ENCODE data around the gene ERCC1. TPM values are rescaled to one million over a fixed set of nuclear protein-coding genes. Genes with fewer than 3 reads are reported as not detected.

Gene ERCC1
- total RNA-seq, 4 donors from 2014 or later = 57.7 to 111 (median 76.5) TPM

GRCh38 chr19:45470762-45471081, 47.0 kb upstream of the ERCC1 start:
- DNase-seq (ENCODE audit: low spot score in 2 of 2) = no peak
- TF ChIP-seq CTCF (IDR thresholded peaks at IDR 0.05) (no peak), POLR2A (IDR thresholded peaks at IDR 0.05) (no peak)
- intact Hi-C loops (cut with DNase I; ENCODE audit: low total_unique reads) = no loop called here
- no peak overlapping the region for H3K4me3 ChIP-seq (ENCODE audit: low read depth, poor library complexity, severe bottlenecking)
- WGBS, 2 donors = 92 to 95% methylated on average over 11 to 15 of the region's 15 CpGs

DNA sequence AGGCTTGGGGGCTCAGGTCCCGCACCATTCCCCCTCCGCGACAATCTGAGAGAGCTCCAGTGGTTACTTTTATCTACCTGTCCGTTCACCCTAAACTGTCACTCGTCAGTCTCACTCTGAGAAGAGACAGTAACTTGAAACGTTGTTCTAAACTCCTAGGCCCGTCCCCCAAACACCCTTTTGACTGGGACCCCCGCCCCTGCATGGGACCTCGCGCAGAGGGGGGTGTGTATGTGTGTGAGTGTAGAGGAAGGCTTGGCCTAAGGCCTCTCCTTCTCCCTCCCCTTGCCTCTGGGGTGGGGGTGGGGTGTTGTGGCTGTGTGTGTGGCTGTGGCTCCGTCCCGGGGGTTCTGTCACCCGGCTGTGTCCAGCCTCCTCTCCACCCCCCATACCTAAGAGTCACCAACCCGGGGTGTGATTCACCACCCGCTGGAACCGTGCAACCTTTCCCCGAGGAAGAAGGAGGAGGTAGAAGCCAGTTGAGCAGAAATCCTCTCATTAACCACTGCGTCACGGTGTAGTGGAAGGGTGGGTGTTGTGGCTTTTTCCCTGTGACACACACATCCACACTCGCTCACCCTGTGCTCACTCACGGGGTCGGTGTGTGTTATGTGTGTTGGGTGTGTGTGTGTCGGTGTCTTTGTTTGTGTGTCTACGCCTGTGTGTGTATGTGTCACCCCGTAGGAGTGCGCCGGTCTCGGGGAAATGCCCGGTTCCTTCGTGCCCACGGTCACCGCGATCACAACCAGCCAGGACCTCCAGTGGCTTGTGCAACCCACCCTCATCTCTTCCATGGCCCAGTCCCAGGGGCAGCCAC, 46.4 kb upstream of the ERCC1 start:
- no peak overlapping the region for H3K4me3 ChIP-seq (ENCODE audit: low read depth, poor library complexity, severe bottlenecking)
- intact Hi-C loops (cut with DNase I; ENCODE audit: low total_unique reads) = no loop called here
- no peak for TF ChIP-seq POLR2A (IDR thresholded peaks at IDR 0.05)
- no peak for DNase-seq (ENCODE audit: low spot score in 2 of 2)
- 32 to 33% methylated on average over 32 to 33 of the region's 33 CpGs for WGBS, 2 donors

DNA sequence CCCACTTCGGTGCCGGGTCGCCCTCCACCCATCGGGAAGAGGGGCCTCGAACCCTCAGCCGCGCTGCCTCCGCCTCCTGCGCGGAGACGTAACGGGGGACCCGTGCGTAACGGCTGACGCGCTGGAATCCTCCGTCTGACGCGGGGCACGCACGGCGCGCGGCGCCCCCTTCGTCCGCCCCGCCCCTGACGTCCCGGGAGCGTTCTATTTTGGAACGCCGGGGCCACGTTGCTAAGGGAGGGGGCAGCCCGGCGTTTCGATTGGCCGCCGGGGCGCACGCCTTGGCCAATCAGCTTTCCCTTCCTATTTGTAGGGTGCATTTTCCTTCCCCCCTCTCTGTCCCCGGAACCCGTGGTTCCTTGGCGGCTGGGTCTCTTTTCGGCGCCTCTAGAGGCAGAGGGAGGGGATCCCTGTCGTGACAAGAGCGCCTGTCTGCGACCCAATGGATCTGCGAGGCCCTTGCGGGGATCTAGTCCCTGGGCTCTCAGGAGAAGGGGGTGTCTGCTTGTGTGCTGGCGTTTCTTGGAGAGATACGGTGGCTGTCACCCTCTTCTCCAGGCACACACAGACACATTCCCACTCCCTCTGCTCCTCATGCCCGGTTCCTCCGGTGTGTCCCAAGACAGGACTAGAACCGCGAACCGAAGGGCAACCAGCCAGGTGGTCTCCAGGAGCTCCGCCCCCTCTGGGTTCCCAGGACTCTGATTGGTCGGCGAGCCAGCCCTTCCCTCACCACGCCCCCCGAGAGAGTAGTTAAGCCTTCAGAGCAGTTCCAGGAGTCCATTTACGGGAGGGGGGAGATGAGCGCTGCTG, 45.6 kb upstream of the ERCC1 start:
- TF ChIP-seq POLR2A (IDR thresholded peaks at IDR 0.05) (peak in 1 of 2 donors; percentile 41), CTCF (IDR thresholded peaks at IDR 0.05) (no peak)
- intact Hi-C loops (cut with DNase I; ENCODE audit: low total_unique reads) = no loop called here
- H3K4me3 ChIP-seq (ENCODE audit: low read depth, poor library complexity, severe bottlenecking) = peak overlapping the region; percentile 34
- peak; percentile 93 to 99 for DNase-seq (ENCODE audit: low spot score in 2 of 2)
- 0 to 1% methylated on average over 53 to 66 of the region's 66 CpGs for WGBS, 2 donors

DNA sequence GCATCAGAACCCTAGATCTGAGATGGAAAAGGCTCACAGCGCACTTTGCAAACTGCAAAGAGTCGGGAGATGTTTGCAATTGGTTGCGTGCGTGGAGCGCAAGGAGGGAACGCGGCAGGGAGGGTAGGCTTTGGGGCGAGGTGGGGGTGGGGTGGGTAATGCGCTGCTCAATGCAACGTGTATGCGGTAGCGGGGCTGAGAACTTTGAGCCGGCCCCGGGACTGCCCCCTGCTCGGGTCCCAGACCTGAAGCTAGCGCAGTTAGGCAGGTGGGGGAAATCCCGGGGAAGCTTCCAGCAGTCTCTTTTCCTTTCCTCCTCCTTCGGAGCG, 45.0 kb upstream of the ERCC1 start:
- 1% methylated on average over 17 to 19 of the region's 19 CpGs for WGBS, 2 donors

DNA sequence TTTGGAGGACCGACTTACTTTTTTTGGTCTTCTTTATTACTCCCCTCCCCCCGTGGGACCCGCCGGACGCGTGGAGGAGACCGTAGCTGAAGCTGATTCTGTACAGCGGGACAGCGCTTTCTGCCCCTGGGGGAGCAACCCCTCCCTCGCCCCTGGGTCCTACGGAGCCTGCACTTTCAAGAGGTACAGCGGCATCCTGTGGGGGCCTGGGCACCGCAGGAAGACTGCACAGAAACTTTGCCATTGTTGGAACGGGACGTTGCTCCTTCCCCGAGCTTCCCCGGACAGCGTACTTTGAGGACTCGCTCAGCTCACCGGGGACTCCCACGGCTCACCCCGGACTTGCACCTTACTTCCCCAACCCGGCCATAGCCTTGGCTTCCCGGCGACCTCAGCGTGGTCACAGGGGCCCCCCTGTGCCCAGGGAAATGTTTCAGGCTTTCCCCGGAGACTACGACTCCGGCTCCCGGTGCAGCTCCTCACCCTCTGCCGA, 44.5 kb upstream of the ERCC1 start:
- H3K4me3 ChIP-seq (ENCODE audit: low read depth, poor library complexity, severe bottlenecking) = peak overlapping the region; percentile 20
- no peak for TF ChIP-seq CTCF (IDR thresholded peaks at IDR 0.05)
- no peak for TF ChIP-seq POLR2A (IDR thresholded peaks at IDR 0.05)
- WGBS, 2 donors = 0 to 1% methylated on average over 26 to 31 of the region's 31 CpGs
- DNase-seq (ENCODE audit: low spot score in 2 of 2) = peak in 1 of 2 donors; percentile 92
- intact Hi-C loops (cut with DNase I; ENCODE audit: low total_unique reads) = no loop called here

More for the DNA sequence above, 45.0 kb upstream of the ERCC1 start:
- intact Hi-C loops (cut with DNase I; ENCODE audit: low total_unique reads) = no loop called here
- TF ChIP-seq CTCF (IDR thresholded peaks at IDR 0.05) = no peak
- no peak for TF ChIP-seq POLR2A (IDR thresholded peaks at IDR 0.05)
- peak overlapping the region; percentile 20 for H3K4me3 ChIP-seq (ENCODE audit: low read depth, poor library complexity, severe bottlenecking)
- DNase-seq (ENCODE audit: low spot score in 2 of 2) = no peak

DNA sequence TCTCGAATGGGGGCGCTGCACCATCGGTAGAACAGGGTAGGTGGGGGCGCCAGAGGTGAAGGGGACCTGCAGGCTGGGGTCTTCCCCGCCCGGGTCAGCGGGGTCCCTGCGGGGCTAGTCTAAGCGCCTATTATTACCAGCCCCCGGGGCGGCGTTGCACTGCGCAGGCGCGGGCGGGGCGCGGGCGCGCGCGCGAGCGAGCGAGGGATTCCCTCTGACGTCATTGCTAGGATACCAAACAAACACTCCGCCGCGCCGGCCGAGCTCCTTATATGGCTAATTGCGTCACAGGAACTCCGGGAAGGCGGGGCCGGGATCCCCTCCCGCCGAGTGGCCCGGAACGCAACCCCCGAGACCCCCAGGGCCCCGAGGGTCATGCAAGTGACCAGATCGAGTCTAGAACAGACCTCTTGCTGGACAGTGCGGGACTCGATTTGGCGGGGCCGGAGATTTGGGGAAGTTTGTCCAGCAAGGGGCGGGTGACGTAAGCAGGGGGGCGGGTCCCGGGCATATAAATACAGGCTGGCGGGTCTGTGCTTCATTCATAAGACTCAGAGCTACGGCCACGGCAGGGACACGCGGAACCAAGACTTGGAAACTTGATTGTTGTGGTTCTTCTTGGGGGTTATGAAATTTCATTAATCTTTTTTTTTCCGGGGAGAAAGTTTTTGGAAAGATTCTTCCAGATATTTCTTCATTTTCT, 43.9 kb upstream of the ERCC1 start, which contains the start of gene FOSB:
Gene FOSB (plus strand): TSS at position 541 of the 703 bp plus-strand sequence. CDS start 591 bp downstream, outside the sequence.
- peak in 1 of 2 donors; percentile 97 for TF ChIP-seq POLR2A (IDR thresholded peaks at IDR 0.05)
- no peak for TF ChIP-seq CTCF (IDR thresholded peaks at IDR 0.05)
- intact Hi-C loops (cut with DNase I; ENCODE audit: low total_unique reads) = no loop called here
- DNase-seq (ENCODE audit: low spot score in 2 of 2) = peak; percentile 94 to 99
- H3K4me3 ChIP-seq (ENCODE audit: low read depth, poor library complexity, severe bottlenecking) = peak within 1 kb of the TSS; percentile 30
- 0% methylated on average over 36 to 38 of the region's 56 CpGs for WGBS, 2 donors

All from lower leg skin (tissue), 4 donors.